SK-N-SH (cell line): ENCODE measurements around the gene SH3BP4.
A peak's percentile ranks its signal among the peaks of the same experiment; 100 is the strongest.

Experiments
- CHD2 ChIP-seq: fragments of 150-350 bp; IDR thresholded peaks from 2 replicates; pipeline ENCODE4 v1.6.1; 2018; ENCODE audit warnings: low read length; ENCODE audit not compliant: partially characterized antibody
- EP300 ChIP-seq, 2 experiments: IDR thresholded peaks; 2 replicates each; pipeline versions ENCODE4 v1.4.0 to v1.6.1; 2012; ENCODE audit warnings: borderline replicate concordance in 1 of 2, low read depth in 1 of 2, low read length in 1 of 2
- GABPA ChIP-seq: IDR thresholded peaks from 2 replicates; pipeline ENCODE4 v1.4.0; 2012; ENCODE audit warnings: low read depth, mild to moderate bottlenecking
- GATA2 ChIP-seq: sonication (generic); formaldehyde crosslinking; IDR thresholded peaks from 2 replicates; pipeline ENCODE4 v1.5.0; 2020; ENCODE audit warnings: mild to moderate bottlenecking, missing genetic modification reagents
- JUND ChIP-seq: IDR thresholded peaks from 2 replicates; pipeline ENCODE4 v1.4.0; 2012
- RCOR1 ChIP-seq: fragments of 150-350 bp; IDR thresholded peaks from 2 replicates; pipeline ENCODE4 v1.6.1; 2017; ENCODE audit warnings: antibody characterized with exemption, low read length
- RFX5 ChIP-seq: IDR thresholded peaks from 2 replicates; pipeline ENCODE4 v1.6.1; 2012; ENCODE audit warnings: mild to moderate bottlenecking, improper control_type of control experiment, low read length
- SIN3A ChIP-seq: IDR thresholded peaks from 2 replicates; pipeline ENCODE4 v1.6.1; 2012; ENCODE audit warnings: low read depth, mild to moderate bottlenecking, low read length, moderate library complexity, borderline replicate concordance
- SMC3 ChIP-seq: IDR thresholded peaks from 2 replicates; pipeline ENCODE4 v1.6.1; 2012; ENCODE audit warnings: low read depth, low read length, improper control_type of control experiment
- TAF1 ChIP-seq: IDR thresholded peaks from 2 replicates; pipeline ENCODE4 v1.6.1; 2012; ENCODE audit warnings: low read depth, mild to moderate bottlenecking, low read length, moderate library complexity, borderline replicate concordance
- TCF12 ChIP-seq: IDR thresholded peaks from 2 replicates; pipeline ENCODE4 v1.4.0; 2012
- TF ChIP-seq, protein P1 (sequence below): fragments of 200-600 bp; sonication (generic); IDR thresholded peaks from 2 replicates; pipeline ENCODE4 v1.6.1; 2017; ENCODE audit warnings: antibody characterized with exemption, mild to moderate bottlenecking, moderate library complexity
- TF ChIP-seq, protein P2 (sequence below): fragments of 150-350 bp; IDR thresholded peaks from 2 replicates; pipeline ENCODE4 v1.6.1; 2017; ENCODE audit warnings: antibody characterized with exemption, low read length, low read depth, borderline replicate concordance
- TF ChIP-seq, protein P3 (sequence below): IDR thresholded peaks from 2 replicates; pipeline ENCODE4 v1.6.1; 2012; ENCODE audit warnings: mild to moderate bottlenecking, low read depth, low read length, moderate library complexity

DNA sequence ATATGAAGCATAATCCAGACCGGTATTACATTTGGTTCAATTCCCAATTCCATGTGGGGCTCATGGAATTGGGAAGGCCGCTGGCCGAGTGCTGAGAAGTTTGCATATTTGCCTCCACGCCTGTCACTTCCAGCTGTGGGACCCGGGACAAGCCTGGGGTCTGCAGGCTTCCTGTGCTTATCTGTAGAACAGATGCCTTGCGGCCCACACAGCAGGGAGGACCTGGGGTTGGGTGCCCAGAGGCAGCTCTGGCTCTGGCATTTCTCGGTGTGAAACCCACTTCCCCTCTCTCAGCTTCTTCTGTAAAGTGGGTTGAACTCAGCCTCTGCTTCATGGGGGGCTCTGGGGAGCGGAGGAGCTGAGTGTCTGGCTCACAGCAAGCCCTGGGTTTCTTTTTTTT lies 97.9 kb downstream of the SH3BP4 start:
- TF ChIP-seq, protein P1, sequence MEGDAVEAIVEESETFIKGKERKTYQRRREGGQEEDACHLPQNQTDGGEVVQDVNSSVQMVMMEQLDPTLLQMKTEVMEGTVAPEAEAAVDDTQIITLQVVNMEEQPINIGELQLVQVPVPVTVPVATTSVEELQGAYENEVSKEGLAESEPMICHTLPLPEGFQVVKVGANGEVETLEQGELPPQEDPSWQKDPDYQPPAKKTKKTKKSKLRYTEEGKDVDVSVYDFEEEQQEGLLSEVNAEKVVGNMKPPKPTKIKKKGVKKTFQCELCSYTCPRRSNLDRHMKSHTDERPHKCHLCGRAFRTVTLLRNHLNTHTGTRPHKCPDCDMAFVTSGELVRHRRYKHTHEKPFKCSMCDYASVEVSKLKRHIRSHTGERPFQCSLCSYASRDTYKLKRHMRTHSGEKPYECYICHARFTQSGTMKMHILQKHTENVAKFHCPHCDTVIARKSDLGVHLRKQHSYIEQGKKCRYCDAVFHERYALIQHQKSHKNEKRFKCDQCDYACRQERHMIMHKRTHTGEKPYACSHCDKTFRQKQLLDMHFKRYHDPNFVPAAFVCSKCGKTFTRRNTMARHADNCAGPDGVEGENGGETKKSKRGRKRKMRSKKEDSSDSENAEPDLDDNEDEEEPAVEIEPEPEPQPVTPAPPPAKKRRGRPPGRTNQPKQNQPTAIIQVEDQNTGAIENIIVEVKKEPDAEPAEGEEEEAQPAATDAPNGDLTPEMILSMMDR = no peak
- TF ChIP-seq RCOR1 (peak; percentile 61; the same call in 1 of the 2 replicates), GABPA (no peak), EP300 (IDR thresholded peaks at IDR 0.05; ENCODE audit: borderline replicate concordance in 1 of 2, low read depth in 1 of 2, low read length in 1 of 2) (peak in 1 of 2 experiments; percentile 58; a peak in 1 of 4 replicates), TAF1 (no peak), CHD2 (peak; percentile 19), GATA2 (peak; percentile 65), JUND (no peak), SIN3A (no peak), RFX5 (no peak), TCF12 (no peak), SMC3 (no peak)
- TF ChIP-seq, protein P2, sequence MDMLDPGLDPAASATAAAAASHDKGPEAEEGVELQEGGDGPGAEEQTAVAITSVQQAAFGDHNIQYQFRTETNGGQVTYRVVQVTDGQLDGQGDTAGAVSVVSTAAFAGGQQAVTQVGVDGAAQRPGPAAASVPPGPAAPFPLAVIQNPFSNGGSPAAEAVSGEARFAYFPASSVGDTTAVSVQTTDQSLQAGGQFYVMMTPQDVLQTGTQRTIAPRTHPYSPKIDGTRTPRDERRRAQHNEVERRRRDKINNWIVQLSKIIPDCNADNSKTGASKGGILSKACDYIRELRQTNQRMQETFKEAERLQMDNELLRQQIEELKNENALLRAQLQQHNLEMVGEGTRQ = no peak
- TF ChIP-seq, protein P3, sequence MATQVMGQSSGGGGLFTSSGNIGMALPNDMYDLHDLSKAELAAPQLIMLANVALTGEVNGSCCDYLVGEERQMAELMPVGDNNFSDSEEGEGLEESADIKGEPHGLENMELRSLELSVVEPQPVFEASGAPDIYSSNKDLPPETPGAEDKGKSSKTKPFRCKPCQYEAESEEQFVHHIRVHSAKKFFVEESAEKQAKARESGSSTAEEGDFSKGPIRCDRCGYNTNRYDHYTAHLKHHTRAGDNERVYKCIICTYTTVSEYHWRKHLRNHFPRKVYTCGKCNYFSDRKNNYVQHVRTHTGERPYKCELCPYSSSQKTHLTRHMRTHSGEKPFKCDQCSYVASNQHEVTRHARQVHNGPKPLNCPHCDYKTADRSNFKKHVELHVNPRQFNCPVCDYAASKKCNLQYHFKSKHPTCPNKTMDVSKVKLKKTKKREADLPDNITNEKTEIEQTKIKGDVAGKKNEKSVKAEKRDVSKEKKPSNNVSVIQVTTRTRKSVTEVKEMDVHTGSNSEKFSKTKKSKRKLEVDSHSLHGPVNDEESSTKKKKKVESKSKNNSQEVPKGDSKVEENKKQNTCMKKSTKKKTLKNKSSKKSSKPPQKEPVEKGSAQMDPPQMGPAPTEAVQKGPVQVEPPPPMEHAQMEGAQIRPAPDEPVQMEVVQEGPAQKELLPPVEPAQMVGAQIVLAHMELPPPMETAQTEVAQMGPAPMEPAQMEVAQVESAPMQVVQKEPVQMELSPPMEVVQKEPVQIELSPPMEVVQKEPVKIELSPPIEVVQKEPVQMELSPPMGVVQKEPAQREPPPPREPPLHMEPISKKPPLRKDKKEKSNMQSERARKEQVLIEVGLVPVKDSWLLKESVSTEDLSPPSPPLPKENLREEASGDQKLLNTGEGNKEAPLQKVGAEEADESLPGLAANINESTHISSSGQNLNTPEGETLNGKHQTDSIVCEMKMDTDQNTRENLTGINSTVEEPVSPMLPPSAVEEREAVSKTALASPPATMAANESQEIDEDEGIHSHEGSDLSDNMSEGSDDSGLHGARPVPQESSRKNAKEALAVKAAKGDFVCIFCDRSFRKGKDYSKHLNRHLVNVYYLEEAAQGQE = no peak
